ENCODE measurements around the gene SLC16A12.

DNA sequence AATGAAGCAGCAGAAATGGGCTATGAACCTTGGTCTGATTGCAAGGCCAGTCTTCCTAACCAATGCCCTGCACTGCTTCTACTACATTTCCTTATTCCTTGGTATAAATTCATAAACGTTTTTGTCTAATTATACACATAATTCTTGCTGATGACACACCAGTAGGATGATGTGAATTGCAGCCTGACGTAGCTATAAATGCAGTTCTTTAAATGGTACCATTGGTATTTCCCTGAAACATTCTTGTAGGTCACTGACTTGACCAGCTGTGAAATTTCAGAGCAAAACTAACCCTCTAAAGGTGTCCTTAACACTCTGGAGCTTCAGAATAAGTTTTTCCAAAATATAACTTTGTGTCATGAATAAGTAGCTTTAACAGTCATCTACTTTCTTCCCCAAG is 70.2 kb downstream of the SLC16A12 start:
- TF ChIP-seq, protein P1, sequence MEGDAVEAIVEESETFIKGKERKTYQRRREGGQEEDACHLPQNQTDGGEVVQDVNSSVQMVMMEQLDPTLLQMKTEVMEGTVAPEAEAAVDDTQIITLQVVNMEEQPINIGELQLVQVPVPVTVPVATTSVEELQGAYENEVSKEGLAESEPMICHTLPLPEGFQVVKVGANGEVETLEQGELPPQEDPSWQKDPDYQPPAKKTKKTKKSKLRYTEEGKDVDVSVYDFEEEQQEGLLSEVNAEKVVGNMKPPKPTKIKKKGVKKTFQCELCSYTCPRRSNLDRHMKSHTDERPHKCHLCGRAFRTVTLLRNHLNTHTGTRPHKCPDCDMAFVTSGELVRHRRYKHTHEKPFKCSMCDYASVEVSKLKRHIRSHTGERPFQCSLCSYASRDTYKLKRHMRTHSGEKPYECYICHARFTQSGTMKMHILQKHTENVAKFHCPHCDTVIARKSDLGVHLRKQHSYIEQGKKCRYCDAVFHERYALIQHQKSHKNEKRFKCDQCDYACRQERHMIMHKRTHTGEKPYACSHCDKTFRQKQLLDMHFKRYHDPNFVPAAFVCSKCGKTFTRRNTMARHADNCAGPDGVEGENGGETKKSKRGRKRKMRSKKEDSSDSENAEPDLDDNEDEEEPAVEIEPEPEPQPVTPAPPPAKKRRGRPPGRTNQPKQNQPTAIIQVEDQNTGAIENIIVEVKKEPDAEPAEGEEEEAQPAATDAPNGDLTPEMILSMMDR (conservative IDR thresholded peaks at IDR 0.05; ENCODE audit: low read length): no peak
- no peak for TF ChIP-seq EZH2phosphoT487 (IDR thresholded peaks at IDR 0.05; ENCODE audit: borderline replicate concordance)

Data from Loucy (cell line).